ENCODE measurements around the gene ARL8A.

Gene ARL8A

DNA sequence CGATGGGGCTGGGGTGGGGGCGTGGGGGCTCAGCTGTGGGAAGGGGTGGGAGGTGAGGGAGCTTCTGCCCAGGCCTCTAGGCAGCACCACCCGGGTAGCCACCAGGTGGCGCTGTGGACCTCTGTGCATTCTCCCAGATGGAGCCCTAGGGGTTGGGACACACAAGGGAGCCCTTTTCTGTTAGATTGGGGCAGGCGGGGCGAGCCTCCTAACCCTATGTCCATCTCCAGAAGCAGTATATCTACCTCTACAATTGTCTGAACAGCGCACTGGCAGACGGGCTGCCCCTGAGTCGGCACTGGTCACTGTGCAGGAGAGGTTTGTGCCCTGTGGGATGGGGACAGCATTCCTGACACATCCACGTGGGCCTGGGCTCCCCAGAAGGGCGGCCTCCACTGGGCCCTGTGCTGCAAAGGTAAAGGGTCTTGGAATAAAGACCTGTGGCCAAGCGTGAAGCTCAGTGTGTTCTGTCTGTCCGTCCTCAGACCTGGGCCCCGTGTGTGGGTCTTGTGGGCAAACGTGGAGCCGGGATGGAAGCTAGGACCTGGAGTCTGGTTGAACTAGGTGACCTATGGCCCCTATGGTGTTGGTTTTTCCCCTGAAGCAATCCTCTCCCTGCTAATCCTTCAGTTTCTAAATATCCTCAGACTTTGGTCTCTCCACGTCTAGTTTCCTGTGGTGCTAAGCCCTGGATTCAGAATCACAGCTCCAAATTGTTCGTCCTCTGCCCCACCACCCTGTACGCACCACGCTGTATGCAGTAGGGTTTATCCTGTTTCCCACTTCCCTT, 44.7 kb upstream of the ARL8A start:
- TF ChIP-seq CTCF (IDR thresholded peaks at IDR 0.05; ENCODE audit: low read depth, low read length): peak; percentile 61
- no peak overlapping the region for H3K4me3 ChIP-seq (ENCODE audit: low read depth, low read length)

DNA sequence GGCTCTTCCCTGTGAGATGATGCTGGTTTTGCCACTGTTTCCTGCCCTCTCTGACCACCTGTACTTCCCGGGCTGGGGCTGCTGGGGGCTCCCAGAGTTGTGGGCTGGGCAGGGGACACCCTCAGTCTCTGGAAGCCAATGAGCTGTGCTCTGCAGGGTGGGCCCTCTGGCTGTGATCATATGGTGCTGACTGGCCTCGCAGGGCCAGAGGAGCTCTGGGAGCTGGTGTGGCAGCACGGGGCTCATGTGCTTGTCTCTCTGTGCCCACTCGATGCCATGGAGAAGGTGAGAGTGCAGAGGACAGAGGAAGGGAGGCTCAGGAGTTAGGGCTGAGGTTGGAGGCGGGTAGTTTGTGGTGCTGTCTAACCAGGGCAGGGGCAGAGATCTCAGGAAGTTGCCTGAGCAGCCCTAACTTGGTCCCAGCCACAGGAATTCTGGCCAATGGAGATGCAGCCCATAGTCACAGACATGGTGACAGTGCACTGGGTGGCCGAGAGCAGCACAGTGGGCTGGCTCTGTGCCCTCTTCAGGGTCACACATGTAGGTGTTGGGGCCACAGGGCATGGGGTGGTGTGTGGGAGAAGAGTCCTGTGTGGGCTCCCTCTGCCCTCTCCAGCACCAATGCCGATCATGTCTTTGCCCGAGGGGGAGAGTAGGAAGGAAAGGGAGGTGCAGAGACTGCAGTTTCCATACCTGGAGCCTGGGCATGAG, 43.3 kb upstream of the ARL8A start:
- no peak for TF ChIP-seq CTCF (IDR thresholded peaks at IDR 0.05; ENCODE audit: low read depth, low read length)
- no peak overlapping the region for H3K4me3 ChIP-seq (ENCODE audit: low read depth, low read length)

DNA sequence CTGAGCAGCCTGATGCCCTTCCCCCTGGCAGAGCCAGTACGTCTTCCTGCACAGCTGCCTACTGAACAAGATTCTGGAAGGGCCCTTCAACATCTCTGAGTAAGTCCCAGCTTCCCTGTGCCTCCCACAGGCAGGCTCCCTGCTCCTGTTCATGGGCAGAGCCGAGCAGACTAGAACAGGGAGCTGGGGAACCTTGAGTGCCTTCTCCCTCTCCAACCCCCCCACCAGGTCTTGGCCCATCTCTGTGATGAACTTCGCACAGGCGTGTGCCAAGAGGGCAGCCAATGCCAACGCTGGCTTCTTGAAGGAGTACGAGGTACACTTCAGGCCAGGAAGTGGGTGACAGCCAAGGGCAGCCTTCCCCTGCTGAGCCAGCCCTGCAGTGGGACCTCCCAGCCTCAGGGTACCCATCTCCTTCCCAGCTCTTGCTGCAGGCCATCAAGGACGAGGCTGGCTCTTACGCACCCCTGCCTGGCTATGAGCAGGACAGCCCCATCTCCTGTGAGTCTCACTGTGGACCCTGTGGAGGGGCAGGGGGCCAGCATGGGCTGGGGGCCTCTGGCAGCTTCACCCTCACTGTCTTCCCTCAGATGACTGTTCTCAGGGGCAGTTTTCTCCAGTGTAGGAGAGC, 42.6 kb upstream of the ARL8A start:
- no peak for TF ChIP-seq CTCF (IDR thresholded peaks at IDR 0.05; ENCODE audit: low read depth, low read length)
- no peak overlapping the region for H3K4me3 ChIP-seq (ENCODE audit: low read depth, low read length)

GRCh38 chr1:202186327-202186726, 41.8 kb upstream of the ARL8A start:
- no peak overlapping the region for H3K4me3 ChIP-seq (ENCODE audit: low read depth, low read length)
- TF ChIP-seq CTCF (IDR thresholded peaks at IDR 0.05; ENCODE audit: low read depth, low read length): no peak

DNA sequence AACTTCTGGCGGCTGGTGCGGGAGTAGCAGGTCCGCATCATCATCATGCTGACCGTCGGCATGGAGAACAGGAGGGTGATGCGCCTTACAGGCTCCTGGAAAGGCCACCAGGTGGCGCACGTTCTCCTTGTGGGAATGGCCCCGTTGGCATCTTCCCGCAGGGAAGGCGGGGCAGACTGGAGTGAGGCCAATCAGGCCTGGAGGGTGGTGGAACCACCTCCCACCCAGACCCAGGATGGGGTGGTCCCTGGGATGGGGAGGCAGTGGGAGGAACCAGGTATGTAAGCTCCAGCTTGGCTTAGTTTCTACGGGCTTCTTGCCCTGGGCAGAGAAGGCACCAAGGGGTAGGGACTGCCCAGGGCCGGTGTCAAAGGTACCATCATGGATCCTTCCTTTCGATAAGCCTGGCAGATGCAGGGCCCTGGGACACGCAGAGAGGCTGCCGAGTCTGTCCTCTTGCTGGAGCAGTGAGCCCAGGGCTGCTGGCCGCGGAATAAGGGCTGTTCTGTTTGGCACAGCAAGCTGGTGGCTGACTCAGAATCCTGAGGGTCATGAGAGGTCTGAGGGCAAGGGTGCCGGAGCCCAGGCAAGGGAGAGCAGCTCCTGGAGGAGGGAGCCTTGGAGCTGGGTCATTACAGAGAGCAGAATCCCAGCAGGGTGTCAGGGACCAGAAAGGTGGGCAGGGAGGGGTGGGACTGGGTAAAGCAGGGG, 40.4 kb upstream of the ARL8A start:
- peak; percentile 86 for TF ChIP-seq CTCF (IDR thresholded peaks at IDR 0.05; ENCODE audit: low read depth, low read length)
- no peak overlapping the region for H3K4me3 ChIP-seq (ENCODE audit: low read depth, low read length)

GRCh38 chr1:202182040-202182877, 37.7 kb upstream of the ARL8A start:
- H3K4me3 ChIP-seq (ENCODE audit: low read depth, low read length): no peak overlapping the region
- TF ChIP-seq CTCF (IDR thresholded peaks at IDR 0.05; ENCODE audit: low read depth, low read length): no peak
